SK-N-MC (cell line): Measurements from ENCODE around the gene PLSCR1.
"Not testable (repeated sequence)": the region's sequence is repeated elsewhere in the genome, so short reads cannot be mapped to it uniquely, and the experiment has no call there.

Source experiments
- DNase-seq: peaks from one replicate; pipeline ENCODE4 v3.0.0-alpha.2; 2011; ENCODE audit warnings: low read depth, low spot score
- H3K27ac ChIP-seq: fragments of 200-600 bp; sonication (generic); 2 replicates; pipeline ENCODE4 v1.5.1; 2016; ENCODE audit warnings: mixed run types
- H3K36me3 ChIP-seq: fragments of 200-600 bp; sonication (generic); 2 replicates; pipeline ENCODE4 v1.6.1; 2017; ENCODE audit warnings: antibody characterized with exemption, low read length, mixed read lengths; ENCODE audit not compliant: insufficient read depth
- H3K4me3 ChIP-seq: fragments of 200-600 bp; sonication (generic); 2 replicates; pipeline ENCODE4 v1.5.1; 2016
- H3K9ac ChIP-seq: fragments of 200-600 bp; sonication (generic); 2 replicates; pipeline ENCODE4 v1.8.0; 2017; ENCODE audit warnings: mixed run types, mixed read lengths; ENCODE audit not compliant: insufficient read length
- H3K9me3 ChIP-seq: fragments of 200-600 bp; sonication (generic); 2 replicates; pipeline ENCODE4 v1.6.1; 2017; ENCODE audit warnings: low read depth, mild to moderate bottlenecking, antibody characterized with exemption, low read length, moderate library complexity, mixed read lengths
- EZH2 ChIP-seq: fragments of 200-600 bp; sonication (generic); IDR thresholded peaks from one replicate; pipeline ENCODE4 v1.6.1; 2017; ENCODE audit warnings: antibody characterized with exemption
- FOXP2 ChIP-seq: optimal IDR thresholded peaks from 2 replicates; pipeline ENCODE3; 2011; ENCODE audit warnings: mild to moderate bottlenecking, moderate library complexity; ENCODE audit not compliant: insufficient read depth; ENCODE audit errors: extremely low read length, control extremely low read depth
- POLR2AphosphoS5 ChIP-seq: IDR thresholded peaks from 2 replicates; pipeline ENCODE4 v1.6.1; 2012; ENCODE audit warnings: mild to moderate bottlenecking, low read depth, low read length, borderline replicate concordance

Gene PLSCR1

DNA sequence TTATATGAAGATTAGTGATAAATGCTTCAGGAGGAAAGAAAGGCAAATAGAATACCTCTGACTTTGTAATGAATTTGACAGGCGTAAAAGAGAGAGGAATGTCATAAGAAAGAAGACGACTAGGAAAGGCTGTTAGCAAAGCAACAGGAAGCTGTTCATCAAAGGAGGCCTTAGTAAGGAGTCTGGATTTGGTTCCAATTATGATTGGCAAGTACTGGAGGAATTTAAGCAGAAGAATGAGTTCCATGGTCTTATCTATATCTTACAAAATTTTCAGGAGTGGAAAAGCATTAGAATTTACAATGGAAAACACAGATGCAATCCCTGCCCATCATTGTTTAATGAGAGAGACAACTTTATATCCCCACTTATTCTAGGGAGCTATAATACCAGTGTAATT is 13.8 kb downstream of the PLSCR1 start:
- DNase-seq, result no peak
- Histone ChIP-seq H3K9me3 (no peaks in the 10 kb centered on the region), H3K4me3 (no peak overlapping the region), H3K9ac (no peak overlapping the region), H3K27ac (no peak overlapping the region), H3K36me3 (peaks cover 48% of the 10 kb centered on the region)
- TF ChIP-seq POLR2AphosphoS5, result no peak
- TF ChIP-seq FOXP2, result no peak
- no peak for TF ChIP-seq EZH2

DNA sequence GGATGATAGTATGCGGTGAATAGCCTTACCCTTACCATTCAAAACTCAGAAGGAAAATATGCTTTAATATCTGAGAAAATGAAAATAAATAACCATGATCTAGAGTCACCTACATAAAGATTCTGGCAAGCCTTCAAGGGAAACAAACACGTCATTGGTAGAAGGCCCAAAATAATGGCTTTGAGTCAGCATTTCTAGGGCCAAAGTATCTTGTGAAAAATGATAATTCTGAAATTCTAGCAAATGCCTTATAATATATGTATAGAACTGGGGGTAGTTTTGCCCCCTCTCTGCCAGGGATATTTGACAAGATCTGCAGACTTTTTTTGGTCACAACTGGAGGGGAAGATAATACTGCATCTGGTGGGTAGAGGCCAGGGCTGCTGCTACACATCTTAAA is 15.4 kb downstream of the PLSCR1 start:
- no peaks in the 10 kb centered on the region for H3K9me3 ChIP-seq
- H3K4me3 ChIP-seq, result no peak overlapping the region
- no peak overlapping the region for H3K9ac ChIP-seq
- TF ChIP-seq EZH2 (no peak), POLR2AphosphoS5 (no peak), FOXP2 (no peak)
- DNase-seq, result no peak
- peaks cover 56% of the 10 kb centered on the region for H3K36me3 ChIP-seq
- no peak overlapping the region for H3K27ac ChIP-seq

DNA sequence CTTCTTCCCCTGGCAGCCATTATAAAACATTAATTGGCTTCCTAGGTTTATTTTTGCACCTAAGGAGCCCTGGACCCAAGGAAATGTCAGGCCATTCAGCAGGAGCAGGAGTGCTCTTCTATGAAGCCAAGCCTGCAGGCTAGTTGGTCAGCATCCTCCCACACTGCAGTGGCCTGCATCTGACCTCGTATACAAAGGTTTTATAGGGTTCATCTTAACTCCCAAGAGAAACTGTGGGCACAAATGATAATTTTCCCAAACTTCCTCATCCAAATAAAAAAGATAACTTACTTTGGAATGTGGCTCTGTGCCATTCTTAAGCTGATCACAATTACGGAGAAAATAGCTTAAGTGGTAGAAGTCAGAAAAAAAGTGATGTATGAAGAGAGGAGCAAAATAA is 19.4 kb downstream of the PLSCR1 start:
- Histone ChIP-seq H3K9me3 (no peaks in the 10 kb centered on the region), H3K36me3 (peaks cover 39% of the 10 kb centered on the region), H3K27ac (no peak overlapping the region), H3K9ac (no peak overlapping the region), H3K4me3 (no peak overlapping the region)
- DNase-seq, result no peak
- TF ChIP-seq FOXP2, result no peak
- TF ChIP-seq POLR2AphosphoS5, result no peak
- no peak for TF ChIP-seq EZH2

DNA sequence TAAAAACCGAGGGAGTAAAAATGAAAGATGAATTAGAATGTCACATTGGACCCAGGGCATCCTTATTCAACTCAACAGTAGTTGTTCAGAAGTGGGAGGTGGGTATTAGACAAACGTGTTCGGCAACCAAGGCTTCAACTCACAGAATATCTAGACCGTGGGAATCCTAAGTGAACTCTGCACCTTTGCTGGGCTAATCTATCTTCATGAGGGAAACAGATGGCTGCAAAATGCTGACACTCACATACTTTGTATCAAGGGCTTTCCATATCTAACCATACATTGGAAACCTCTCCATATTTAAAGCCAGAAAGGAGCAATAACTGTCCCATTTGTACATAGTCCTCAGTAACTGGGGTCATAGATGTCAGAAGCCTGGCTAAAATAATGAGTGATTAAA is 20.9 kb downstream of the PLSCR1 start:
- H3K27ac ChIP-seq, result no peak overlapping the region
- H3K36me3 ChIP-seq, result peaks cover 35% of the 10 kb centered on the region

DNA sequence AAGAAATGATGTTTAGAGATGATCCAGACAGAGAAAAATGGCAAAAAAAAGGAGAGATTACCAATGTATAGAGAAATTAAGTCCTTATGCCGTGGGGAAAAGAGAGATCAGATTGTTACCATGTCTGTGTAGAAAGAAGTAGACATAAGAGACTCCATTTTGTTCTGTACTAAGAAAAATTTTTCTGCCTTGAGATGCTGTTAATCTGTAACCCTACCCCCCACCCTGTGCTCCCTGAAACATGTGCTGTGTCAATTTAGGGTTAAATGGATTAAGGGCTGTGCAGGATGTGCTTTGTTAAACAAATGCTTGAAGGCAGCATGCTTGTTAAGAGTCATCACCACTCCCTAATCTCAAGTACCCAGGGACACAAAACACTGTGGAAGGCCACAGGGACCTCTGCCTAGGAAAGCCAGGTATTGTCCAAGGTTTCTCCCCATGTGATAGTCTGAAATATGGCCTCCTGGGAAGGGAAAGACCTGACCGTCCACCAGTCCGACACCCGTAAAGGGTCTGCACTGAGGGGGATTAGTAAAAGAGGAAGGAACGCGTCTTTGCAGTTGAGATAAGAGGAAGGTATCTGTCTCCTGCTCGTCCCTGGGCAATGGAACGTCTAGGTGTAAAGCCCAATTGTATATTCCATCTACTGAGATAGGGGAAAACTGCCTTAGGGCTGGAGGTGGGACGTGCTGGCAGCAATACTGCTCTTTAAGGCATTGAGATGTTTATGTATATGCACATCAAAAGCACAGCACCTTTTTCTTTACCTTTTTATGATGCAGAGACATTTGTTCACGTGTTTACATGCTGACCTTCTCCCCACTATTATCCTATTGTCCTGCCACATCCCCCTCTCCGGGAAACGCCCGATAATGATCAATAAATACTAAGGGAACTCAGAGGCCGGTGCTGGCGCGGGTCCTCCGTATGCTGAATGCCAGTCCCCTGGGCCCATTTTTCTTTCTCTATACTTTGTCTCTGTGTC is 21.9 kb downstream of the PLSCR1 start:
- peaks cover 29% of the 10 kb centered on the region for H3K36me3 ChIP-seq
- H3K9ac ChIP-seq, H3K4me3 ChIP-seq, H3K27ac ChIP-seq, H3K9me3 ChIP-seq, DNase-seq: not testable (repeated sequence)

More for the DNA sequence above, 20.9 kb downstream of the PLSCR1 start:
- H3K9me3 ChIP-seq, result no peaks in the 10 kb centered on the region
- H3K4me3 ChIP-seq, result no peak overlapping the region
- no peak for DNase-seq
- TF ChIP-seq POLR2AphosphoS5 (no peak), EZH2 (no peak), FOXP2 (no peak)
- H3K9ac ChIP-seq, result no peak overlapping the region

DNA sequence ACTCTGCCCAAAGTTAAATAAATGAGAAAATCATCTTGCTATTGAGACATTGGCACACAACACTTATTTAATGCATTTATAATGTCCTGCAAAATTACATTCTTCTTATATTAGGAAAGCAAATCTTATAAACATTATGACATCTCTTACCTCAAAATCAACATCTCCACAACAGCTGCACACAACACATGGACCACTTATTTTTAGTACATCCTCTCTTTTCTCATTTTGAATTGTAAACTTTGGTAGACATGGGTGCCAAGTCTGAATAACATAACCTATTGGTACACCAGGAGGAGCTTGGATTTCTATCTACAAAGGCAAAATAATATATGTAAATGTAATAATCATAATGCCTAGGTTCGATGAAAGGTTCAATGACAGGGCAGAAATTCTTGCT is 23.0 kb downstream of the PLSCR1 start:
- H3K4me3 ChIP-seq, result no peak overlapping the region
- H3K9ac ChIP-seq, result no peak overlapping the region
- TF ChIP-seq EZH2, result no peak
- TF ChIP-seq FOXP2, result no peak
- TF ChIP-seq POLR2AphosphoS5, result no peak
- no peak for DNase-seq
- no peak overlapping the region for H3K27ac ChIP-seq
- H3K9me3 ChIP-seq, result no peaks in the 10 kb centered on the region
- H3K36me3 ChIP-seq, result peaks cover 24% of the 10 kb centered on the region; the same call in 1 of the 2 replicates

DNA sequence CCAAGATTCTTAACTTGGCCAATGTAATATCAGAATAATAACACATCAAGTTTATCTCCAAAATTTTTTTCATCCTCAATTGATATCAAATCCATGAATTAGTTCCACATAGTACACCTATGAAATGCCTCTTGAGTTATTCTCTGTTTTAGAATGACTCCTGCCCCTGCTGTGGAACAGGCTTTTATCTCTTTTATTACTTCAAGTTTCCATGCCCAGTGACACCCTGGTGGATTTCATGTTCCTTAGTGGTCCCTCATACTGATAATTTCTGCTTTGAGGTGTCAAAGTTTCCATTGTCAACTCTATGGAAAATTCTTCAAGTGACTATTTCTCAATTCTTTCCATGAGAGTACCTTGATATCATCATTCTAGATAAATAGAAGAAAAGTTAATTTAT is 24.6 kb downstream of the PLSCR1 start:
- Histone ChIP-seq H3K36me3 (peaks cover 16% of the 10 kb centered on the region), H3K4me3 (no peak overlapping the region), H3K9me3 (no peaks in the 10 kb centered on the region), H3K27ac (no peak overlapping the region), H3K9ac (no peak overlapping the region)
- TF ChIP-seq EZH2 (no peak), FOXP2 (no peak), POLR2AphosphoS5 (no peak)
- no peak for DNase-seq

DNA sequence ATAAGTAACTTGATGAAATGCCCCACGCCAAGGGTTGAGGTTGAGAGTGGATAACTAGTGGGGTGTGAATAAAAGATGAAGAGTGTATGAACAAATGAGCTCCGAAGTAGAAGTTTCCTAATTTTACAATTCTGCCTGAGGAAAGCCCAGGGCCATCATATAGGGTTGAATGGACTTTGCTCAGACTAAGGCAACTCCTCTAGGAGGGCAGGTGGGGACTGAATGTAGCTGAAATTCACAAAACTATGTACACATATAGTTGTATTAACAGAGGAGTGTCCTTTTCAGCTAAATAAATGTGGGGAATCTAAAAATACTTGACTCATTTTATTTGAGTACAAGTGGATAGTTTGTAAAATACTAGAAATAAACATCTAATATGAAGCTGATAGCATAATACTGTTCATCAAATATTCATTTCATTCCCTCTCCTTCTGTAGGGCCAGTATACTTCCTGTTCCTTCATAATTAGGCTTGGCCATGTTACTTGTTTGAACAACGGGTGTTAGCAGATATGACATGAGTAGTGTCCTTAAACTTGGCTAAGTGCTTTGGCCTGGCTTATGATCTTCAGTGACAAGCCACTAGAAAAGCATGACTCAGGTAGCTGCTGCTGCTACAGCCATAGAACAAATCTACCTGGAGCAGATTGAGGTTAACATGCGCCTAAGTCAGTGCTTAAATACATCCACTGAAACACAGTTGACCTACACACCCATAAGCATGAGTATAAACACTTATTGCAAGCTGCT is 26.5 kb downstream of the PLSCR1 start:
- DNase-seq, result no peak
- Histone ChIP-seq H3K36me3 (peaks cover 10% of the 10 kb centered on the region), H3K9ac (no peak overlapping the region), H3K27ac (no peak overlapping the region), H3K4me3 (no peak overlapping the region), H3K9me3 (no peaks in the 10 kb centered on the region)
- no peak for TF ChIP-seq EZH2
- no peak for TF ChIP-seq POLR2AphosphoS5
- TF ChIP-seq FOXP2, result no peak
